T-helper 9 cell (primary cell): ENCODE measurements around the gene MB21D2.
"Not testable (repeated sequence)": the region's sequence is repeated elsewhere in the genome, so short reads cannot be mapped to it uniquely, and the experiment has no call there.

ENCODE experiments used
- DNase-seq: peaks from one replicate; pipeline ENCODE4 v3.0.0-alpha.2; 2020

MB21D2 gene

DNA sequence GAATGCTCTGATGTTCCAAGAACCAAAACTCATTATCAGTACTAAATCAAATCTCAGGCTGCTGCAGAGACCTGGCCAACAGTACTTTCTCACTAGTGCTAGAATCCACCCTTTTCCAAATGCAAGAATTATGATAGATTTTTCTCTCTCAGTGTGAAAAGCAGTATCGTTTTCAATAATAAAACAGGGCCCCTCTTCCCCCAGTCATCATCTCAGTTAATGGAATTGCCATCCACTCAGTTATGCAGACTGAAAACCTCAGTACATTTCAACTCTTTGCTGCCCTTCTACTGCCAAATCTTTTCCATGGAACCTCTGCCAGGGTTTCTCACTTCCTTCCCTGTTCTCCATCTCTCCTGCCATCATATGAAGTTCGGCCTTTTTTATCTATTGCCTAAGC lies 117.9 kb downstream of the MB21D2 start:
- no peak for DNase-seq

DNA sequence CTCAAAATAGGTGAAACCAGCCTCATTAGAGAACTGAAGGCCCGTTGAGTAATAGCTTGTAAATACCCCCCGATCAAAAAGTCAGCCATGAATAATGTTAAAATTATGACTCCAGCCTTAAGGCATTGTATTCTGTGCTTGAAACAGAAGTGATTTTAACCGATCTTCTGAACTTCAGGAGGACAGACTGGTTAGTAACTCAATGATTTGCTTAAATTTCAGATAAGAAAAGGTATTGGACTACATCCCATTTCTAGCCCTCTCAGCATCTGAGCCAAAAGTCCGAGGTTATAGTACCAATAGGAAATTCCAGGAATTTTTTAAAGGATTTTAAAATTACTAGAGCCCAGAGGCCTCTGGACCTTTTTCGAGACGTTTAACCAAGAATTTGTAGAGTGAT lies 122.6 kb downstream of the MB21D2 start:
- DNase-seq, result no peak

DNA sequence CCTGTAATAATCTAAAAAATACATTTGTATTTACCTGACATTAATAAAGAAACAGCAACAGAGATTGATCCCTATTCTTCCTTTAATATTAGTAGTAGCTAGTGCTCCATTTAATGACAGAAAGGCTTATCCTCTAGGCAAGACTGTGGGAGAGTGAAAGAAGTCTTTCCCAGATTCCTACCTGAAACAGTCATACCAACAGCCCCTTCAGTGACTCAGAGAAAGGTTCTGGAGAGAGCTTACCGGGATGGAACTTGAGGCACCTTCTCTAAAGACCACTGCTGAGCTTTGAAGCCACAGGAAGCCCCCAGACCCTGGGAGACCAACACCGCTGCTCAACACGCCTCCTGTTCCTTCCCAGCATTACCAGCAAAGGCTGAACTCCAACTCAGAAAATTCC lies 123.4 kb downstream of the MB21D2 start:
- DNase-seq, result no peak

DNA sequence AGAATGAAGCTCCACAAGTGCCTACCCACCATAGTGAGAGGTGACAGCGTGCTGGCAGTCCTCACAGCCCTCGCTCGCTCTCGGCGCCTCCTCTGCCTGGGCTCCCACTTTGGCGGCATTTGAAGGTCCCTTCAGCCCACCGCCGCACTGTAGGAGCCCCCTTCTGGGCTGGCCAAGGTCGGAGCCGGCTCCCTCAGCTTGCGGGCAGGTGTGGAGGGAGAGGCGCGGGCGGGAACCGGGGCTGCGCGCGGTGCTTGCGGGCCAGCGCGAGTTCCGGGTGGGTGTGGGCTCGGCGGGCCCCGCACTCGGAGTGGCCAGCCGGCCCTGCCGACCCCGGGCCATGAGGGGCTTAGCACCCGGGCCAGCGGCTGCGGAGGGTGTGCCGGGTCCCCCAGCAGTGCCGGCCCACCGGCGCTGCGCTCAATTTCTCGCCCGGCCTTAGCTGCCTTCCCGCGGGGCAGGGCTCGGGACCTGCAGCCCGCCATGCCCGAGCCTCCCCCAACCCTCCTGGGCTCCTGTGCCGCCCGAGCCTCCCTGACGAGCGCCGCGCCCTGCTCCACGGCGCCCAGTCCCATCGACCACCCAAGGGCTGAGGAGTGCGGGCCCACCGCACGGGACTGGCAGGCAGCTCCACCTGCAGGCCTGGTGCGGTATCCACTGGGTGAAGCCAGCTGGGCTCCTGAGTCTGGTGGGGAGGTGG lies 128.7 kb downstream of the MB21D2 start:
- DNase-seq, result not testable (repeated sequence)

DNA sequence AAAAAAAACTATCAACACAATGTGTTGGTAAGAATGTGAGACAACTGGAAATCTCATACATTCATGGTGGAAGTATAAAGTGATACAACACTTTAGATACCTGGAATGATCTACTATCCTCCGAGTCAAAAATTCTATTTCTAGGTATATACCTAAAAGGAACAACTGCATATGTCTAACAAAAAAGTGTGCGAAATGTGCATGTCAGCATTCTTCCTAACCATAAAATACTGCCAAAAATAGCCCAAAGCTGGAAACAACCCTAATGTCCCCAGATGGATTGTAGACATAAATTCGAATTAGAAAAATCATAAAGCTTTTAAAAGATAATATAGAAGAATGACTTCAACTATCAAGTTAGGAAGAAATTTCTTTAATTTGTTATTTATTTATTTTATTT lies 139.1 kb downstream of the MB21D2 start:
- no peak for DNase-seq

DNA sequence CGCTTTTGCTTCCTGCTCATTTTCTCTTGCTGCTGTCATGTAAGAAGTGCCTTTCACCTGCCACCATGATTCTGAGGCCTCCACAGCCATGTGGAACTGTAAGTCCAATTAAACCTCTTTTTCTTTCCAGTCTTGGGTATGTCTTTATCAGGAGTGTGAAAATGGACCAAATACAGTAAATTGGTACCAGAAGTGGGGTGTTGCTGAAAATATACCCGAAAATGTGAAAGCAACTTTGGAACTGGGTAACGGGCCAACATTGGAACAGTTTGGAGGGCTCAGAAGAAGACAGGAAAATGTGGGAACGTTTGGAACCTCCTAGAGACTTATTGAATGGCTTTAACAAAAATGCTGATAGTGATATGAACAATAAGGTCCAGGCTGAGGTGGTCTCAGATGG lies 143.3 kb downstream of the MB21D2 start:
- not testable (repeated sequence) for DNase-seq

DNA sequence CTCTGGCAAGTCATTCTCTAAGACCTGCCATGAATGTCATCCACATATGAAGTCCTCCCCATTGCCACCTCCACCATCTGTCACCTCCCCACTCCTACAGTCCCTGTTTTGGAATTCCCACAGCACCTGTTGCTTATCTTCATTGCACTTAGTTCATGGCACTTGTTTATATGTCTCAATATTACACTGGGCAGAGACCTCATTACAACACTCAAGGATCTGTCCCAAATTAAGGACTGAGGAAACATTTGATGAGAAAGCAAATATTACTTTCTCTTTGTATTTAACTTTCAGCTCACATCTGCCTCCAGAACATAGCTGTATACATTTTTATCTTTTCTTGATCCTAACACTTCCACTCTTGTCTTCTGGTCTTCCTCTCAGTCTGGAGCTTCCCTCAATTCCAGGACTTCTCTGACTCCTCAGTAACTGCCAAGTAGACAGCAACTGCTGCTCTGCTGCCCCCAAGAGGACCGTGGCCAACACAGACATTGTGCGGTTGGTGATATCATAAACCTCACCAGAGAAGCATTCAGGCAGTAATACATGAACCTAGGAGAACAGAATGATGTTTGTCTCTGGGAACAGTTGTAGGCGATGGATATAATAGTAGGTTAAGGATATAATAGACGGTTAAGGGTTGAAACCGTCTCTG lies 145.3 kb downstream of the MB21D2 start:
- DNase-seq, result no peak

DNA sequence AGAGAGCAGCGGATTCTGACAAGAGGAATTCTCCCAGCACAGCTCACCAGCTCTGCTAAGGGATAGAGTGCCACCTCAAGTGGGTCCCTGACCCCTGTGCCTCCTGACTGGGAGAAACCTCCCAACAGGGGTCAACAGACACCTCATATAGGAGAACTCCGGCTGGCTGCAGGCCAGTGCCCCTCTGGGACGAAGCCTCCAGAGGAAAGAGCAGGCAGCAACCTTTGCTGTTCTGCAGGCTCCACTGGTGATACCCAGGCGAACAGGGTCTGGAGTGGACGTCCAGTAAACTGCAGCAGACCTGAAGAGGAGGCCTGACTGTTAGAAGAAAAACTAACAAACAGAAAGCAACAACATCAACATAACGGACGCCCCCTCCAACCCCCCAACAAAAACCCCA lies 159.0 kb downstream of the MB21D2 start:
- DNase-seq, result no peak

DNA sequence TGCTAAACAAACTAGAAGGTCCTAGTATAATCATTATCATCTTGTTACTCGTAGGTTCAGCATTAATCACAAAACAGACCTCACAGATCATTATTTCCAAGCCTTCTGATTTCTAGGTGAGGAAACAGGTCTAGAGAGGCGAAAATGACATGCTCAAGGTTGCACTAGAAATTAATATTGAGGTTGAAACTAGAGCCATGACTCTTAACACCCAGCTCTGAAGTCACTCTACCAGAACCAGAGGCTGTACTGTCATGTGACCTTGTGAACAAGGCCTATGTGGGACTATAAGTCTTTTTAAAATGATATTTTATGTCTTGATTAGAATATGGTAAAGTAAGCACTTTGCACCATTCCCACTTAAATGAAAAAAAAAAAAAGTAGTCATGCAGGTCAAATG lies 166.5 kb downstream of the MB21D2 start:
- DNase-seq, result no peak

DNA sequence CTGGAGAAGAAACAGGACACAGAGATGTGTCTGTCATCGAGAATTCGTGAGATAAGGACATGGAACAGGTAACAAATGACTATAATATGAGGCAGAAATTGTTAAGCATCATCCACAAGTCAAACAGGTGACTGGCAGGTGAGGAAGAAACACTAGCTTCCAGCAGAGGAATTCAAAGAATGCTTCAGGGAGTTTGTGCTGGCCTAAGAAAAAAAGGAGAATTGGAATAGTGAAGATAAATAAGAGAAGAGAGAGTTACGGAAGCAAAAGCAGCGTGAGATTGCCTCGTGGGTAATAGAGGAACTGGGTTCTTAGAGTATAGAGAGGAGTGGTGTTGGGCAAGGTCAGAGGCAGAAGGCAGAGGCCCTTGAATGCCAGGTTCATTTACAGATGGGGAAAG lies 167.5 kb downstream of the MB21D2 start:
- no peak for DNase-seq

DNA sequence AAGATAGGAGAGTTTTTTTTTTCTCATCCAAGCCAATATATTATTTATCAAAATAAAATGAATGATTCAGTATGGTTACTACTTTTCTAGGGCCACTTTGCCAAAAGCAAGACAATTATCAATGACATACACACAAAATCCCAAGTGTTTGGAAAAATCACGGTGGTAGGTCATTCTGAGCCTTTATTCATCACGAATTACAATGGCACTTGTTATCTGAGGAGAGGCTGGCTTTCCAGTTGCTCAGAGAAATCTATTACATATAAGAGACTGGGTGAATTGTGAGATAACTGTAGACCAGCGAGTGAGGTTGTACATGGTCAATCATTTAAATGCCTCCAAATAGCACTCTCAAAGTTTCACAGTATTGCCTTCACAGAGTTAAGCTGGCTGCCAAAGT lies 169.9 kb downstream of the MB21D2 start:
- no peak for DNase-seq

DNA sequence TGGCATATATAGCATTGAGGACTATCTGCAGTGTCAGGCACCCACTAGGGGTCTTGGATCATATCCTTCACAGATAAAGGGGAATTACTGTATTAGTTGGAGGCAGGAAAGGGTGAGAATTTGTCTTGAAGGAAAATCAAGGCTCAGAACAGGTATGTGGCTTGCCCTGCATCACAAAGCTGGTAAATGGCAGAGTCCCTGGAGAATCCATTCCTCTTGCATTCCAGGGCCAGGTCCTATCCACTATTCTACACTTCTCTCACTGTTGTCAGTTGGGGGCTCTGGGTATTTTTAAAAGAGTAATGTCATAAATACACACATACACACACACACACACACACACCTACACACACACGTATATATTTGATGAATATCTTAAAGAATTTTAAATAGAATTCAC lies 170.5 kb downstream of the MB21D2 start:
- no peak for DNase-seq
